Measurements from ENCODE around the gene GPATCH8.

The GPATCH8 gene

DNA sequence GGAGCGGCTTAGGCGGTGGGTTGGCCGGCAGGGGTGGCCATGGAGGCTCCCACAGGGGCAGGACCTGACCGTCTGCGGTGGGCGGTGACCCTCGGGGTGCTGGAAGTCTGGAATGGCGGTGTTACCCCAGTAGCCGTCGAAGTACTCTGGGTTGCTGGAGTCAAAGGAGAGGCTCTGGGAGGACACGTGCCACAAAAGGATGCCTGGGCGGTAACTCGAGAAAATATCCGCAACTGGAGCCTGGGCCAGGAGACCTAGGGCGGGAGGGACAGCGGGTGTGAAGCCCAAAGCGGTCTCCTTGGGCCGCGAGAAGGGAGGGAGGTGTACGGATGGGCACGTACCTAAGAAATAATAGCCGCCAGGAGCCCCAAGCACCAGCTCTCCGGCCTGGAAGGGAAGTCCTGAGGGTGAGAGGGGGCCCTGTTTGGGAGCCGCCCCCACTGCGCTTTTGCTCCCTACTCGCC, 118.4 kb downstream of the GPATCH8 start:
- H2AFZ ChIP-seq (ENCODE audit: low read length): no peak overlapping the region
- TF ChIP-seq EZH2phosphoT487 (IDR thresholded peaks at IDR 0.05; ENCODE audit: borderline replicate concordance): no peak
- TF ChIP-seq, protein P1, sequence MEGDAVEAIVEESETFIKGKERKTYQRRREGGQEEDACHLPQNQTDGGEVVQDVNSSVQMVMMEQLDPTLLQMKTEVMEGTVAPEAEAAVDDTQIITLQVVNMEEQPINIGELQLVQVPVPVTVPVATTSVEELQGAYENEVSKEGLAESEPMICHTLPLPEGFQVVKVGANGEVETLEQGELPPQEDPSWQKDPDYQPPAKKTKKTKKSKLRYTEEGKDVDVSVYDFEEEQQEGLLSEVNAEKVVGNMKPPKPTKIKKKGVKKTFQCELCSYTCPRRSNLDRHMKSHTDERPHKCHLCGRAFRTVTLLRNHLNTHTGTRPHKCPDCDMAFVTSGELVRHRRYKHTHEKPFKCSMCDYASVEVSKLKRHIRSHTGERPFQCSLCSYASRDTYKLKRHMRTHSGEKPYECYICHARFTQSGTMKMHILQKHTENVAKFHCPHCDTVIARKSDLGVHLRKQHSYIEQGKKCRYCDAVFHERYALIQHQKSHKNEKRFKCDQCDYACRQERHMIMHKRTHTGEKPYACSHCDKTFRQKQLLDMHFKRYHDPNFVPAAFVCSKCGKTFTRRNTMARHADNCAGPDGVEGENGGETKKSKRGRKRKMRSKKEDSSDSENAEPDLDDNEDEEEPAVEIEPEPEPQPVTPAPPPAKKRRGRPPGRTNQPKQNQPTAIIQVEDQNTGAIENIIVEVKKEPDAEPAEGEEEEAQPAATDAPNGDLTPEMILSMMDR (conservative IDR thresholded peaks at IDR 0.05; ENCODE audit: low read length): no peak
- no peaks in the 10 kb centered on the region for H3F3A ChIP-seq (ENCODE audit: low read depth)
- H3K79me2 ChIP-seq (ENCODE audit: insufficient read depth, low read length): no peaks in the 10 kb centered on the region
- peaks cover 10% of the 10 kb centered on the region for H3K4me1 ChIP-seq (ENCODE audit: insufficient read depth, low read length, poor library complexity, severe bottlenecking)
- H3K9me2 ChIP-seq (replicated peaks; ENCODE audit: low read depth, low read length): no peaks in the 10 kb centered on the region
- H4K20me1 ChIP-seq (ENCODE audit: insufficient read depth, low read length, poor library complexity, severe bottlenecking): no peaks in the 10 kb centered on the region
- H3K4me3 ChIP-seq (ENCODE audit: low read length, poor library complexity, severe bottlenecking): no peak overlapping the region
- no peaks in the 10 kb centered on the region for H3K36me3 ChIP-seq (ENCODE audit: insufficient read depth, low read length)
- H3K9ac ChIP-seq (ENCODE audit: low read depth, low read length, poor library complexity, severe bottlenecking): no peak overlapping the region
- no peaks in the 10 kb centered on the region for H3K9me3 ChIP-seq (ENCODE audit: insufficient read depth, low read depth, low read length)
- H3K27me3 ChIP-seq (ENCODE audit: insufficient read depth, low read length, poor library complexity, severe bottlenecking): no peaks in the 10 kb centered on the region
- H3K4me2 ChIP-seq (ENCODE audit: low read depth, low read length, poor library complexity, severe bottlenecking): no peak overlapping the region

GRCh38 chr17:44384281-44384822, 118.9 kb downstream of the GPATCH8 start:
- Histone ChIP-seq H3F3A (ENCODE audit: low read depth) (no peaks in the 10 kb centered on the region), H3K36me3 (ENCODE audit: insufficient read depth, low read length) (no peaks in the 10 kb centered on the region), H3K4me1 (ENCODE audit: insufficient read depth, low read length, poor library complexity, severe bottlenecking) (peaks cover 5% of the 10 kb centered on the region), H3K79me2 (ENCODE audit: insufficient read depth, low read length) (no peaks in the 10 kb centered on the region), H2AFZ (ENCODE audit: low read length) (no peak overlapping the region), H3K4me3 (ENCODE audit: low read length, poor library complexity, severe bottlenecking) (no peak overlapping the region), H3K9me2 (replicated peaks; ENCODE audit: low read depth, low read length) (no peaks in the 10 kb centered on the region), H4K20me1 (ENCODE audit: insufficient read depth, low read length, poor library complexity, severe bottlenecking) (no peaks in the 10 kb centered on the region), H3K9ac (ENCODE audit: low read depth, low read length, poor library complexity, severe bottlenecking) (no peak overlapping the region), H3K9me3 (ENCODE audit: insufficient read depth, low read depth, low read length) (no peaks in the 10 kb centered on the region), H3K27me3 (ENCODE audit: insufficient read depth, low read length, poor library complexity, severe bottlenecking) (no peaks in the 10 kb centered on the region), H3K4me2 (ENCODE audit: low read depth, low read length, poor library complexity, severe bottlenecking) (no peak overlapping the region)
- TF ChIP-seq, protein P1 (conservative IDR thresholded peaks at IDR 0.05; ENCODE audit: low read length): no peak
- no peak for TF ChIP-seq EZH2phosphoT487 (IDR thresholded peaks at IDR 0.05; ENCODE audit: borderline replicate concordance)

DNA sequence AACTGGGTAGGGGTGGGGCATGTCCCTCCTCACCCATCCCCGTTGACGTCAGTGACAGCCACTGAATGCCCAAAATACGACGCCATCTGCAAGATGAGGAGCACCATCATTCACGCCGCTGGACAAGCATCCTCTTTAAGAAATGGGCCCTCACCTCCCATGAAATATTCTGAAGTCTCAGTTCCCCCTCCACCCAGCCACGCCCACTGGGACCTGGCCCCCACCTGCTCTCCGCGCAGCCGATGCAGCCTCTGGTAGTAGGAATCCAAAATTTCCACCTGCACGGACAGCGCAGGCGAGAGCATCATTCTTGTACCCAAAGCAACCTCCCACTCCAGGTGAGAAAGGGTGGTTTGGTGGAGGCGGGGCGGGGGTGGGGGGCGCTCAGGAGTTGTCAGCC, 119.3 kb downstream of the GPATCH8 start:
- H3K4me2 ChIP-seq (ENCODE audit: low read depth, low read length, poor library complexity, severe bottlenecking): no peak overlapping the region
- no peak overlapping the region for H3K4me3 ChIP-seq (ENCODE audit: low read length, poor library complexity, severe bottlenecking)
- H3K9ac ChIP-seq (ENCODE audit: low read depth, low read length, poor library complexity, severe bottlenecking): no peak overlapping the region
- no peaks in the 10 kb centered on the region for H3F3A ChIP-seq (ENCODE audit: low read depth)
- H3K9me2 ChIP-seq (replicated peaks; ENCODE audit: low read depth, low read length): no peaks in the 10 kb centered on the region
- no peaks in the 10 kb centered on the region for H3K27me3 ChIP-seq (ENCODE audit: insufficient read depth, low read length, poor library complexity, severe bottlenecking)
- no peaks in the 10 kb centered on the region for H3K36me3 ChIP-seq (ENCODE audit: insufficient read depth, low read length)
- no peaks in the 10 kb centered on the region for H3K79me2 ChIP-seq (ENCODE audit: insufficient read depth, low read length)
- no peak for TF ChIP-seq EZH2phosphoT487 (IDR thresholded peaks at IDR 0.05; ENCODE audit: borderline replicate concordance)
- TF ChIP-seq, protein P1 (conservative IDR thresholded peaks at IDR 0.05; ENCODE audit: low read length): no peak
- peaks cover under 1% of the 10 kb centered on the region for H3K4me1 ChIP-seq (ENCODE audit: insufficient read depth, low read length, poor library complexity, severe bottlenecking)
- no peaks in the 10 kb centered on the region for H4K20me1 ChIP-seq (ENCODE audit: insufficient read depth, low read length, poor library complexity, severe bottlenecking)
- H3K9me3 ChIP-seq (ENCODE audit: insufficient read depth, low read depth, low read length): no peaks in the 10 kb centered on the region
- H2AFZ ChIP-seq (ENCODE audit: low read length): no peak overlapping the region
